ENCODE measurements around the gene ATP11C.

ATP11C gene

DNA sequence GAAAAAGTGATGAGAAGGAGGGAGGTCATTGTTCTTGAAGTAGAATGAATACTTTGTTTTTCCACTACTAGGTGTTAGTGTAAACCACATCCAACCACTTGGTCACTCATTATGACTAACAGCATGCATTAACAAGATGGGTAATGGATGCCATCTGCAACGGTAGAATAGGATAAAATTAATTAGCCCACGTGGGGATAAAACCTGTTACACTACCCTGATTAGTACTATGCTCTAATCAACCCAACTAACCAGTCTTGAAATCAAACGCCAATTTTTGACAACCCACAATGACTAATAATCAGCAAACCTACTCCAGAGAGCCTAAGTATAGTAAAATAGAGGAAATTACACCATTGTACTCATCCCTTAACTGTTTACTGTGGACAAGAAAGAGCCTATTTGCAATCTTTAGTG lies 131.4 kb downstream of the ATP11C start:
- DNase-seq, result no peak

DNA sequence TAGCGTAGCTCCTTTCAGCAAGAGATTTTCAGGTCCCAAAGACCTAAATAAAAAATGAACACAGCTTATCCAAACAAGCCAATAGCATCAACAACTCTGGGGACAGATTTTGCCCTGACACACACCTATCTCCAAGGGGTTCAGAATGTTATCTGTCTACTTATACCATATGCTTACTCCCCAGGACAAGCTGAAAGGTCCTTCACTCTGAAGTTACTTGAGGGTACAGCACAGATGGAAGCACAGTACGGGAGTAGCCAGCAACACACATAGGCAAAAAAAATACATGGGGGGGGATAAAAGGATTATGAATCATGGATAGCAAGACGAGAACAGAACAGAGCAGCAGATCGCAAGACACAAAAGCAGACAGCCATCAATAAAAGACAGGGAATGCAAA lies 134.2 kb downstream of the ATP11C start:
- no peak for DNase-seq

DNA sequence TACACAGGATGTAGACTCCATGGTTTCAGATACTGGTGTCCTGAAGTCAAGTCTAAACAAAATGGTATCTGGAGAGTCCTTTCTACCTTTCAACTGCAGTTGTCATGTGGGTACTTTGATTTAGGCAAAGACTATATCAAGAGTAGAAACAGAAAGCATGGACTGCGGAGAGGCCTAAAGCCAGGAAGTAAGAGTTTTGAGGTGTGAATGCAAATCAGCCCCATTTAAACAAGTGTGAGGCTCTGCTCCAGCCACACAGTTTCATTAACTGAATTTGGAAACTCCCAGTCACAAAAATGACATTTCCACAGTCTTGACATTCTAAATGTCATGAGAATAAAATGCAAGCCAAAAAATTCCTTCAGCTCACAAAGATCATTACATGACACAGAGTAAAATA lies 137.7 kb downstream of the ATP11C start:
- no peak for DNase-seq

DNA sequence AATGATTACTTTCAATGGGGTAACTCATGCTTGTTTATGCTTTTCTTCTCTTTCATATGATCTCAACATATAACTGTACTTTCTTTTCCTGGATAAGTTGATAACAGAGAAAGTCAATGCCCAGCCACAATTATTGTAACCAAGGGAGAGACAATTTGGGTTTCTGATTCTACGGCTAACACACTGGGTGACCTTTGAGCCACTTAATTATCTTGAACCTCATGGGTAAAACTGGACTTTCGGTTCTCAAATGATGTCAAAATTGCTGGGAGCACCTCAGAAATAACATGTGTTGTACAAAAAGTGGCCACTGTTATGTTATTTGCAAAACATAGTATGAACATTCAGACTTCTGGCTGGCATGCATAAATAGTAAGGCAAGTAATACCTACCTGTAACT lies 145.3 kb downstream of the ATP11C start:
- DNase-seq, result no peak

DNA sequence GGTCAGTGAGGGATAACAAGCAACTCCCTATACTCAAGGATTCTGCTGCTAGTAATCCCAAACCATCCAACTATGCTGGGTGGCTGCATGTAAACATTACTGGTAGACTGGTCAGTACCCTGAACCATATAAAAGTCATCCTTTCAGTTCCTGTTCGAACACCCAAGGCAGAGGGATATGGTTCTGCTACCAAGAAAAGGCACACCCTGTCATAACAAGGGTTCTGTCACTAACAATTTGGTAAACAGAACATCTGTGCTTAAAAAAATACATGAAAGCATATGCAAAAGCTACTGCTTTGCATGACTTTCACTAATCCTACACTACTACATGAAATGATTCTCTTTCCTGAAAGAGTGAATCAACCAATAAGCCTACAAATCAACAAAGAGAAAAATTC lies 148.0 kb downstream of the ATP11C start:
- DNase-seq, result no peak

DNA sequence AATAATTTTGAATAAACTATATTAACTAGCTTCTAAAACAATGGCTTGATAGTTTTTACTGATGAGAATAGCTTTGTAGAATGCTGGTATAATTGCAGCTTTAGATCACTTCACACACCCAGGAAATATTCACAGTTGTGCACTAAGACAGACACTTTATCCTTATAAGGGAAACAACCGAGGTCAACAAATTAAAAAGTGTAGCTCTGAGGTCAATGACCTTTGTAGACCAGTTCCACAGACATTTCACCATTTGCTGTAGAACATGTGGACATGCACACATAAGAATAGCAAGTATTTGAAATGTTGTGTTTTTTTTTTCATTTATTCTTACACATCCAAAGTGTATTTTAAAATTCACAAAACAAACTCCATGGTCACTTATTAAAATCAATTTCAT lies 148.9 kb downstream of the ATP11C start:
- no peak for DNase-seq

DNA sequence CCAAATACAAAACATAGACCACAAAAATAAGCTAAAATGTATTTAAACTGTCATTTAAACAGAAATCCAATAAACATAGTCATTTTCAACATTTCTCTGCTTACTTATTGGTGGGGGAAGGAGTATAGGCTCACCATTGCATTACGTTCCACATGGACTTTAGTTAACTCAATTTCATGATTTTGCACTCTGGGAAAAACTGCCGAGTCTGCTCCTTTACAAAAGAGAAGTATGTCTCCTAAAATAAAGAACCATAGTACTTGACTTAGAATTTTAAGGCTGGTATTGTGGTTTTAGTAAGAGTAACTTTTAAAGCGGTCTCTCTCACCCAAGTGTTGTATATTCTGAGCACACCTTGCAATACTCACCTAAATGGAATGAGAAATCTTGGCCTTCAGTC lies 149.8 kb downstream of the ATP11C start:
- DNase-seq, result no peak

DNA sequence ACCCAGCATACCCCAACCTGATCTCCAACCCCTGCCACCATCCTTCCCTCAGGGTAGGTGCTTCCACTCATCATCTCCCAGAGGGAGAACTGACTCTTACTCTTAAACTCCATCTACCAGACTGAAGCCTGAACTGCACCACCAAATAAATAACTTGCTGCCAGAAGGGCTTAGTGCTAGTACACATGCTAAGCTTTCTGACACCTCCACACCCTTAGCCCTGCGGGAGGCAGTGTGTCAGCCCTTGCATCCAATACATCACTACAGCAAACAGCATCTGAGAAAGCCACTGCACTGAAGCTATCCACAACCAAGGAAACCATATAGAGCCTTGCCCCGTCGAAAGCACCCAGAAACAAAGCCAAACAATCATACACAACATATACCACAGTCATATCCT lies 156.3 kb downstream of the ATP11C start:
- DNase-seq, result no peak

DNA sequence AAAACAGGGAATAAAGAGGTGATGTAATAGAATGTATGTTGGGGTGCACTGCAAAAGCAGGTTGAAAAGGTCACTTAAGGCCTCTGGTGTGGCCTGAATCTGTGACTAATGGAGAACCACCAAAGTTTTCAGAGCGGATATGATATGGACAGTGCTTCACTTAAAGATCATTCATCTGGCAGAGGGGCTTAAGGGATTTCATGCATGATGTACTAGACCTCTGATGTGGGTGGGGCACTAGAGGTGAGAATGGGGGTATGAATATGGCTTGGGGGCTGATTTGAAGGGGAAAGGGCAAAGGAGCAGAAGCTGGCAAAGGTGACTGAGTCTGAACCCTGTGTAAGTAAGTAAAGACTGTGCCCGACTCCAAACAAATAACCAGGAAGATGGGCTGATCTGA lies 162.5 kb downstream of the ATP11C start:
- no peak for DNase-seq

DNA sequence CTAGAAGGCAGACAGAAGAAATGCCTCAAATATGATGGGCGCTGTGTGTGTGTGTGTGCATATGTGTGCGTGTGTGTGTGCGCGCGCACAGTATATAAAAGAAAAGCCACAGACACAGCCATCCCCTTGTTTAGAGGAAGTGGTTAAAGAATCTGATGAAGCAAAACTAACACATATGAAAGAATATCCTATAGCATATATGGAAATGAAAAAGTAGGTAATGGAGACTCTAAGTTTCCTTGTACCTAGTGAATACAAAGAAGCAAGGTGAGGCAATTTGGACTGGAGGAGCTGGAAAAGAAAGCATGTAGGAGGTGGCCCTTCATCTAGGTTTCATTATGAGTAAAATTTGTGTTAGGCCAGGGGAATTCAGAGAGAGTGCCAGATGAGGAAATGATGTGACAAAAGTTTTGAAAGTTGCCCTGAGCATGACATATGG lies 166.3 kb downstream of the ATP11C start:
- DNase-seq, result no peak

DNA sequence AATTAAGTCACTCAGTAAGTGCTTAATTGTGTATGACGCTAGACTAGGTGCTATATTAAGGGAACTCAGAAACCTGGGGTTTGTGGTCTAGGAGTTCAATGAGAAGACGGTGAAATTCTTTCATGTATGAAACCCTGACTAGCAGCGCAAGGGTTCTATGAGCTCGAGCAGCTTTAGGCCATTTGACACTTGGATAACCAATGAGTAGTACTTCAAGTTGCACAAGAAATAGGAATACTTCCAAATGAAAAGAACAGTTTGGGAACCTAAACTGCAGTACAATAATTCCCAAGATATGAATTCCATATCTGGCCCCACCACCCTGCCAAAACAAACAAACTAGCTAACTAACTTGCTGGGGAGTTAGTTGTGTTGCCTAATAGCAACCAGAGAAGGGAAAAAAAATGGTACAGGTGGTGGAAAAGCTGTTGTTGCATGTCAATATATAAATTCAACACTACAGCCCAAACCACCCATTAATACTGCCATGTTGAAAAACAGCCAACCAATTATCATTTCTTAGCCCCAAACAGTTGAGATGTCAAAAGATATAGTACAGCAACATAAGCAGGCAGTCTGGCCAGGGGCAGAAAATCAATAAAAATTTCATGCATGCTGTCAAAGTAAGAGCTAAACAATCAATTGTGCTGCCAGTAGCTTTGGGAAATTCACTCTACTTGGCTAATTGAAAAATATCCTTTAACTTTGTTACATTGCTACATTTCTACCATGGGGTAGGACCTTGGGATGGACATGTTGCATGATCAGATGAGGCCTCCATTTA lies 170.3 kb downstream of the ATP11C start:
- DNase-seq, result no peak

DNA sequence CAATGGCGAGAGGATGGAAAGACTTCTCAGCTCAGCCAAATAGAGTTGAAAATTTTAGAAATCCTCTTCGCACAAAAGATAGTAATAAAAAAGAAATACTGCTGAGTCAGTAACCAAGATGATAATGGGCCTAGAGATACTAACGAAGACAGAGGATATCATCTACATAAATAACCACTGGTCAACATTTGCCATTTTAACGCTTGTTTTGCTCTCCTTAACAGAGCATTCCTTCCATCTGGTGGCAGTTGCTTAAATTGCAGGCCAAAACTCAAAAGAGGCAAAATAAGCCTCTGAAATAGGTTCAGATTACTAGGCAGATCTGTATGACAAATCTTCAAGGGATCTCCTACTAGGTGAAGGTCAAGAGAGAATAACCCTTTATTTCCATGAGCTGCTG lies 173.2 kb downstream of the ATP11C start:
- no peak for DNase-seq

DNA sequence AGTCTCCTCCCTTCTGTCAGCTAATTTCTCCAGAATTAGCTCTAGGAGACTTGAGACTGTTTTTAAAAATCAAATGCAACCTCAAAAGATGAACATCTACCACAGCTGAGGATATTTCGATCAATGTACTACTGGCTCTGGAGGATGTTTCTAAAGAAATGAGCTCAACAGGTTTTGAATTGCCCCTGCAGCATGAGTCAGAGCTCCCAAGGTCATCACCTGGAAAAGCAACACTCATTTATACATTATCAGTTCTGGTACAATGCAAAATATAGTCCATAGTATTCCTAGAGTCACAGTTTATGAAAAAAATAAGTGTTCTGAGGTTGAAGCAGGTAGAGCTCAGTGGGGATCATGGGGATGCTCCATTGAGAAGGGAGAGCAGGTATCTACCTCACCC lies 174.0 kb downstream of the ATP11C start:
- DNase-seq, result no peak

DNA sequence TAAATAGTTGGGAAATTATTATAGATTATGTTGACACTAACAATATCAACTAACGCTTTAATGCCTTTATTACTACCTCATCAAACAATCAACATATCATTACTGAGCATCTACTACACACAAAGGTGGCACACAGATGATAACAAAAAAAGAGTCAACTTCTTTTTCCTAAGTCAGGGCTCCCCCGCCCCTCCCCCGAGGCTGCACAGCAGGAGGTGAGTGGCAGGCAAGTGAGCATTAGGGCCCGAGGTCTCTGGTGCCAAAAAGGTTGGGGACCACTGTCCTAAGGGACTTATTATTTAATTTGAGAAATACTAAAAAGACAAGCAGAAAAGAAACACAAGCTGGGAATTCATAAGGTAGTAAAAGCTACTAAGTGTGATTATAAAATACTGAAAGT lies 174.6 kb downstream of the ATP11C start:
- DNase-seq, result no peak

DNA sequence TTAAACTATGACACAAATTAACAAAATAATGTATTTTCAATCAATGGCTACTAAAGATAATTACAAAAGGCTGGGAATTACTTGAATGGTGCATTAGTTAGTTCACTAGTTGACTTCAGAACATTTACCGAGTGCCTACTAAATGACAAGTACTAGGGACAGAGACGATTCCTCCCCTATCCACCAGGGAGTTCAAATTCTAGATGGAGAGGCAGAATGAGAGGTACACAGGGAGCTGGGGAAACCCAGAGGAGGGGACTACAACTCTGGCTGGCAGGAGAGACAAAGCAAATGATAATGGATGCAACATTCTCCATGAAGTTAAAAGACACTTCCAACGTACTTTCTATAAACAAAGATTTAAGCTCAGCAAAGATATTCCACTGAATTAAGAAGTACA lies 181.8 kb downstream of the ATP11C start:
- DNase-seq, result no peak

DNA sequence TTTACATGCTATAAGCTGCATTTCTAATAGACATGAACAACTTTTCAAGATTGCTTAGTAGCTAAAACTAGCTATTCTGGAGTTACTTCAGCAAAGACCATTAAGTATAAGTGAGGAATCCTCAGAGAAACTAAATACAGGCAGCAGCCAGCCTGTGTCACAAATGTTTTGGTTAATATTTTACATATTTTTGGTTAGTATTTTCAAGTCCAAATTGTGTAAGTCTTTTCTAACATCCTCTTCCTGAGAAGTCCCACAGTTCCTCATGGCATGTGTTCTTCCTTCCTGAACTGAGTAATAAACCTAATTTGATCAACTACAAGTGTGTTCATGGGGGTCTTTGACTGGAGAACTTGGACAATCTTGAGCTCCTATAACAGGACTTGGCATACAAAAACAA lies 182.5 kb downstream of the ATP11C start:
- DNase-seq, result no peak

DNA sequence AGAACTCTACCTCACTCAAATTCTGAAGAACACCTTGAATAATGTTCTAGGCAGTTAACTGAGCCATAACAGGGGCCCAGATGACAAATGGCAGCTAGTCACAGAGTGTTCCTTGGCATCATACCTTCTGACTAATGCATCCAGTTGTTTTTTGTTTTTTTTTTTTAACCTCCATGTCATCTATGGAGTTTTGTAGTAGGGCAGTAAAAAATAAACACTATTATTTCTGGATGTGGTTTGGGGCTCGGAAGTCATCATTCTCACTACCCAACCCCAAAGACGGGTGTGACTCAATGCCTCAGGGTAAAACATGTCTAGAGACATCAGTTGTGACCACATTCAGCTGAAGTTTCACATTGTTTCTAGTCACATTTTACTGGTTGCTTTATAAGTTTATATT lies 193.7 kb downstream of the ATP11C start:
- no peak for DNase-seq

DNA sequence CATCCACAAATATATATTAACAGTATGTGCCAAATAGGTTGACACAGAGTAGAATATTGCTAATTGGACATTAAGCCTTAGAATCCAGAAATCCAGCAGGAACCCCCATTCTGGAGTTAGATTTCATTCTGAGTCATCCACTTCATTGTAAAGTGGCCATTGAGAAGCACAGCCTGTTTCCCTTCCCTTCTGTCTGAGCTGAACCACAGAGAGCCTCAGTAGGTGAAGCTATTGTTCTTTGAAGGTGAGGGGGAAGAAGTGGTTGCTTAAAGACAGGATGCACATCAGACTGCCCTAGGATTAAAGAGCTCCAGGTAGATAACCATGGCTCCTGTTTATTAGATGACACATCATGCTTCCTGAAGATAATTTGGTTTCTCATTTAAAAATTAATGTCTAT lies 194.3 kb downstream of the ATP11C start:
- no peak for DNase-seq

DNA sequence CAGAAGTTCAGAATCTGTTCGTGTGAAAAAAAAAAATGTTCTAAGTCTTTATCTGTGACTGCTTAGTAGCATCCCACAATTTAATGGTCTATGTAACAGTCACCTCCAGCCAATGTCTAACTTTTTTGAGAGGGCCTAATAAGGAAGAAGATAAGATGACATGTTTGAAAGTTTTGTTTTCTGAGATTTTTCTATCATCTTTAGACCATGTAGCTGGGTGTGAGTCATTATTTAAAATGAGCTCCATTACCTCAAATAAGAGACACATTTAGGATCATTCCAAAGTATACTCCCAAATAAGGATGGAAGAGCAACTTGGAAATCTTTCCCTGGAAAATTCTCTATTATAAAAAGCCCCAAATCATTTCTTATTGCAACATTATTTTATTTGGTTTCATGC lies 196.7 kb downstream of the ATP11C start:
- no peak for DNase-seq

DNA sequence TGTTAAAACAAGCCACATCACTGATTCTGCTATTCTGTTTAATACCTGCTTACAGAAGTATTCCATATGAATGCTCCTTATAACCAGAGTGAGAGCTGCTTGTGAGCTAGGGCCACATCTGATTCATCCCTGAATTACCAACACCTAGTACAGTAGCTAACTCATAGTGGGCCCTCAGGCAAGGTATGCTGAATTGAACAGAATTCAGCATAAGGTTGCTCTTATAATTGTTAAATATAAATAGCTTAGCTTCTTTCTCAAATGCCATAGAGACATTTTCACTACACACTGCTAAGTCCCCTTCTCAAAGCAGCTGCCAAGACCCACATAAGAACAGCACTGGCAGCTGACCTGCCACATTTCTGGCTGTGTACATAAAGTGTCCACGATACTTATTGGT lies 197.9 kb downstream of the ATP11C start:
- DNase-seq, result no peak

DNA sequence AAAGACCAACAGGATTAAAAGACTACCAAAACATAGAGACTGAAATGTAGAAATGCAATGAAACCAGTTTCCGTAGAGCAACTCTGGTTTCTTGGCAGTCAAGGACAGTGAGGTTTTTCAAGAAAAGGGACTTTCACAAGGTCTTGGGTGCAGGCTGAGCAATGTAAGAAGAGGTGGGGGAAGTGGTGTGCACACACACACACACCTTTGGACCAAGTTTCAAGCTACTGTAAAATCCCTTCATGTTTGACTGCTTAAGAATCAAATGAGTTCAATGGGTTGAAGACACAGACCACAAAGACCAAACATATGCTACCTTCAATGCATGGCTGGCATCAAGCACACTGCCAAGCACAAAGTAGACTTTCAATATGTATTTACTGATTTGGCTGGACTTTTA lies 207.1 kb downstream of the ATP11C start:
- no peak for DNase-seq

DNA sequence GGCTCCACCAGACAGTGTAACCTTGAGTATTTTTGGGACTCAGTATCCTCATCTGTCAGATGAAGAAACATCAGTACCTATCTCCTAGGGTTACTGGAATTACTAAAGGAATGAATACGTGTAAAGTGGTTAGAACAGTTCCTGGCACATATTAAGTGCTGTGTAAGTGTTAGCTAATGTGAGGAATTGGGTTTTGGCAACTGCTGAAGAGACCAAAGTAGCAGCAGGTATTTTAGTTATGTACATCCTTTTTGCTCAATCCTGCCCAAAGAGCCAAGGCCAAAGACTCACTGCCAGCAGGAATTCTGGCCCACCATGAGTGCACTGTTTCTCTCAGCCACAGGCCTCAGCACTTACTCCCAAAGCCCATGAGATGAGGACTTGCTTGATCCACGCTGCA lies 208.2 kb downstream of the ATP11C start:
- no peak for DNase-seq

DNA sequence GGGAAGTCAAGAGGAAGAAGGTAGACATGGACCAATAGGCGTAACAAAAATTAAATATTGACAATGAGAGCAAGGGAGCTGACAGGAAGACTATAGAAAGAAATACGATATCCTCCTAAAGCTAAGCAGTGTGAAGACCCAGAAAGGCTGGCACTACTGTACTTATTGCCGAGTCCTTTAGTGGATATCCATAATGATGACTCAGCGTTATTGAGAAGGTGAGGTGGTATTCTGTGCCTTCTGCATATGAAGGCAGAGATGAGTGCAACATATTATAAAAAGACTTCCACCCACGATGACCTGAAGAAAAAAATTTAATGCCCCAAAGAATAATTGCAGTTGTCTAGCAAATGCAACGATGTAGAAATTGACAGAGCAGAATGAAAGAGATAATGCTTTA lies 211.9 kb downstream of the ATP11C start:
- no peak for DNase-seq

DNA sequence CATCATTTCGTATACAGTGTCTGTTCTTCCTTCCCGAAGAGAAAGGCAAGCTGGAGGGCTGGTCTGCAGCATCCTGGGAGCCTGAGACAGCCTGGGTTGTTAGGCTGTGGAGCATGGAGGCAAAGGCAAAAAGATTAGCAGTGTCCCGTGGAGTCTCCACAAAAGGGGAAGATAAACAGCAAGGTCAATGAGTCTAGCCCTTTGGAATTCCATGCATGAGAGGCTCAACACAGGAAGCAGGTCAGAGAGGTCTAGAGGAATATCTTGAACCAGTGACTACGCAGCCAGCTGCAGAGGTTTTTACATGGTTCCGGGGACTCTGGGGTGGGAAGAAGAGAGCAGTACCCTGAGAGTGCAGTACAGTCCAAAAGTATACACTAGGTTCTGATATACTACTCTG lies 212.7 kb downstream of the ATP11C start:
- no peak for DNase-seq

DNA sequence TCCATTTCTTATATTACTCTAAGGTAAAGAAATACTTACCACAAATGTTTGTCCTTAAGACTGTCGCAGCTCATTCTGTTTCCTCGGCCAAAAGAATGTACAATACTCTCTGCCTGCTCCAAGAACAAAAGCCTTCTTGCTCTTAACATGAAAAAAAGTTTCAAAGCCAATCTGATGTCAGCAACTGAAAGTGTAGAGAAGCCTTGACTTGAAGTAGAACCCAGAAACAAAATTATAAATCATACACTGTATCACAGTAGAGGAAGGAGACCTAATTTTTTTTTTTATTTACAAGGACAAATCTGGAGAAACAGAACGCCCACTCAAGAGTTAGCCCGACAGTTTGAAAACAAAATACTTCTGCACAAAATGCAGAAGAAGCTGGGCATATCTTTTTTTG lies 224.8 kb downstream of the ATP11C start, which contains the start of gene MCF2:
TSS of gene MCF2 (minus strand) at position 101 of the 400 bp plus-strand sequence. CDS start 56,423 bp downstream, outside the sequence.
- no peak for DNase-seq

Data from femur (tissue), 1 donor.